HG03520 (cell line): ENCODE data around the gene TRPM2.

Experiments
- ATAC-seq: cut with Tn5 transposase; IDR thresholded peaks from one replicate; pipeline ENCODE4 v1.9.1; 2021; ENCODE audit warnings: mild to moderate bottlenecking, moderate library complexity; ENCODE audit not compliant: unreplicated experiment

The TRPM2 gene

DNA sequence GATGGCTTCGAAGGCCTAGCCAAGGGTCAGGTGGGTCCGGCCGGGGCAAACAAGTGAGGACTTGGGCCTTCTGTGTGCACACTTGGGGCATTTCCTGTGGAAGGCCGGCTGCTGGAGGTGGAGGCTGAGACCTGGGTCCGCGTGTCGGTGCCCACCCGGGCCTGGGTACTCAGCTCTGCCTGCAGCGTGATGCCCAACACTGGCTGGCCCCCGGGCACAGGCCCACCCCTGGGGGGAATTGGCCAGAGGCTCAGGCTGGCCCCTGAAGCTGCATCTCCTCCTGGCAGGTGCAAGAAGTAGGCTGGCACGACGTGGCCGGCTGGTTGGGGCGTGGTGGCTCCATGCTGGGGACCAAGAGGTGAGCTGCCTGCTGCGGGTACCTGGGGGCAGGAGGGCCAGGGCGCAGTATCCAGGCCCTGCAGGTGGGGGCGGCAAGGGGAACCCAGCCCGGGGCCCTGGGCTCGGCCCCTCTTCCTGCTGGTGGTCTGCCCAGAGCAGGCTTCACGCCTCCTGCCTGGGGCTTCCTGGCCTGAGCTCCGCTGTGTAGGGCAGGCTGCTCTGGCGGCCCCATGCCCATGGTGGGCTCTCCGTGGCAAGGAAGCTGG, 31.5 kb upstream of the TRPM2 start:
- no peak for ATAC-seq

DNA sequence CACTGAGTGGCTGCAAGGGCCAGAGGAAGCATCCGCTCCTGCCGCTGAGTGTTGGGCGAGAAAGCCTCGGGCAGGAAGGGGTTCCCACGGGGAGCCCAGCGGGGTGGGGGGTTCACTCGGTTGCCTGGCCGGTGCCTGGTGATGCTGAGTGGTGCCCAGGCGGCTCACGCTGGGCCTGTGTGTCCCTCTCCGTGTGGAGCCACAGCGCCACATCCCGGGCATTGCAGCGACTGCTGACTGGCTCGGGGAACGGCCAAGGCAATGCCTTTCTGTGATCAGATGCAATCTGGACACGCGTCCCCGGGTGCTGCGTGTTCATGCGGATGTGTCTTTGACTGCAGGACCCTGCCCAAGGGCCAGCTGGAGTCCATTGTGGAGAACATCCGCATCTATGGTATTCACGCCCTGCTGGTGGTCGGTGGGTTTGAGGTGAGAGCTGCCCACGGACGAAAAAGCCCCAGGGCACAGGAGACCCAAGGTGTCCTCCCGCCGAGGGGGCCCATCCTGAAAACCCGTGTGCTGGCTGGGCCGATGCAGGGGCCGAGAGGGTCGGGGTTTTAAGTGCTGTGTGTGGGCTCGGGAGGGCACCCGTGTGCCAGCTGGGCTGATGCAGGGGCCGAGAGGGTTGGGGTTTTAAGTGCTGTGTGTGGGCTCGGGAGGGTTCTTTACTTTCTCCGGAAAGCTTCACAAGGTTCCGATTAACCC, 30.6 kb upstream of the TRPM2 start:
- no peak for ATAC-seq

- ATAC-seq: no peak
Observed at GRCh38 chr21:44323591-44323990, 29.8 kb upstream of the TRPM2 start.

GRCh38 chr21:44324106-44324853, 29.1 kb upstream of the TRPM2 start:
- no peak for ATAC-seq

DNA sequence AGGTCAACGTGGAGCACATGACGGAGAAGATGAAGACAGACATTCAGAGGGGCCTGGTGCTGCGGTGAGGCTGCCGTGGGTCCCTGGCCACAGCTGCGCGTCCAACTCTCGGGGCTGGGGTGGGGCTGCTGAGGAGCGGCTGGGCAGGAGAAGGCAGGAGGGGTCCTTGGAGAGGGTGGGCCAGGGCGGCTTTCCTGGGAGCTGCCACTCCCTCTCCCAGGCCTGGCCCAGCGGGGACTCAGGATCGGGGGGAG, 28.6 kb upstream of the TRPM2 start:
- ATAC-seq: no peak

DNA sequence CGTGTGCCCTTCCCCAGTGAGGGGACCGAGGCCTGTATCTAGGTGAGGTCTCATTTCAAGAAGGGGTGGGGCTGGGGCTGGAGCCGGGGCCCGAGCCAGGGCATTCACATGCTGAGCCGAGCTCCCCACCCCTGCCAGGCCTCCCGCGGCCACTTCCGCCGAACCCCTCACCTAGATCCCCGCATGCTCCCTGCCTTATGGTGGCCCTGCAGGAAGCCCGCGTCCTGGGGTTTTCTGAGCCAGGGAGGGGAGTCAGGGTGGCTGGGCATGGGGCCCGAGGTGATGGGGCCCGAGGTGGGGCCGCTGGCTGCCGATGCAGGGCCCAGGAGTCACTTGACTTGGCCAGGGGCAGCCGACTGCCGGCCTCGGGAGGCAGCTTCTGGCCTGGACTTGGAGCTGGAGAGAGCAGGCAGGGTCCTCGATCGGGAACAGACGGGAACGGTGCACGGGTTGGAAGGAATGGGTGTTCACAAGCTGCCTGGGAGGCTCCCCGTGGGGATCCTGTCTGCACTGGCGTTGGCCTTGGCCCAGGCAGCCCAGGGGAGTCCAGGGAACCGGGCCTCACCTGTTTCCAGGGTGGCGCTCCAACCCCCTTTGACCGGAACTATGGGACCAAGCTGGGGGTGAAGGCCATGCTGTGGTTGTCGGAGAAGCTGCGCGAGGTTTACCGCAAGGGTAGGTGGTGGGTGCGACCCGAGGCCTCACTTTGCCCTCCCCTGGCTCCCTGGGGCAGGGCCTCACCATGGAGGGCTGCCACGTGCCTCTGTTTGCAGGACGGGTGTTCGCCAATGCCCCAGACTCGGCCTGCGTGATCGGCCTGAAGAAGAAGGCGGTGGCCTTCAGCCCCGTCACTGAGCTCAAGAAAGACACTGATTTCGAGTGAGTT, 27.8 kb upstream of the TRPM2 start:
- no peak for ATAC-seq

GRCh38 chr21:44326272-44326647, 27.2 kb upstream of the TRPM2 start:
- no peak for ATAC-seq

GRCh38 chr21:44326716-44327602, 26.5 kb upstream of the TRPM2 start:
- no peak for ATAC-seq

DNA sequence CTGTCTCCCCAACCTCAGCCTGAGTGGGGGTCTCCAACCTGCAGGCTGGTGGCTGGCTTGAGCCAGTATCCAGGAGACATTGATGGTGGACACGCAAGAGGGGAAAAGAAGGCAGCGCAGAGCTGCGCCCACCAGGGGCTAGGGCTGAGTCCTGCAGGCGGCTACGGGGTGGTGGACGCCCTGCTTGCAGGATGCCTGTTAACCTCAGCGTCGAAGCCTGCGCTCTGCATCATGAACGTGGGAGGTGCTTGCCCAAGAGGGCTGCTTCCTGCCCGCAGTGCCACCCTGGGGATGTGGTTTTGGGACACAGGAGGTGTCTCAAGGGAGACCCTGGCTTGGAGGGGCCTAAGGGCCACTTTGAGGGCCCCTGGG, 25.8 kb upstream of the TRPM2 start:
- no peak for ATAC-seq

DNA sequence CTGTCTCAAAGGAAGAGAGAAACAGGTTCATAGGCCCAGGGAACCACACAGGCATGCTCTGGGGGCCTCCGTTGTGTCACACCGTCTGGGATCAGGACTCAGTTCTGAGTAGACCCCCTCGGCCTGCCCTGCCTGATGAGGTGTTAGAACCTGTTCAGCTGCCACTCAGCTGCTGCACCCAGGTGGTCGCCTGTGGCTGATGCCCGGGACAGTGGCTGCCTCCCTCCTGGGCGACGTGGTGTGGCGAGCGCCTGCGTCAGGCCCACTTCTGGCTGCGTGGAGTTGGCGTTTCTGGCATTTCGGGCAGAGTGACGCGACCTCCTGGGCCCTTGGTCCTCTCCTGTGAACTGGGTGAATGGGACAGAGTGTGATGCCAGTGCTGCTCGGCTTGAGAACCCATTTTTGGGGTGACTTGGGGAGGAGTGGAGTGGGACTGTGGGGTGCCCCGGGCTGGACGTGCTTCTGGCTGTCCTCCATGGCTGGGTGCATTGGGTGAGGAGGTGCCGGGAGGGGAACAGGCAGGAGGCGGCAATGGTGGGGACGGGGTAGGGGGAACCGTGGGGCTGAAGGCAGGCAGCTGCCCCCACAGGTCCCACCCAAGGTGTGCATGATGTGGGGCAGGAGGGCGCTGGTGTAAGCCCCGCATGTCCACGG, 25.1 kb upstream of the TRPM2 start:
- no peak for ATAC-seq

GRCh38 chr21:44329086-44329889, 24.1 kb upstream of the TRPM2 start:
- no peak for ATAC-seq

DNA sequence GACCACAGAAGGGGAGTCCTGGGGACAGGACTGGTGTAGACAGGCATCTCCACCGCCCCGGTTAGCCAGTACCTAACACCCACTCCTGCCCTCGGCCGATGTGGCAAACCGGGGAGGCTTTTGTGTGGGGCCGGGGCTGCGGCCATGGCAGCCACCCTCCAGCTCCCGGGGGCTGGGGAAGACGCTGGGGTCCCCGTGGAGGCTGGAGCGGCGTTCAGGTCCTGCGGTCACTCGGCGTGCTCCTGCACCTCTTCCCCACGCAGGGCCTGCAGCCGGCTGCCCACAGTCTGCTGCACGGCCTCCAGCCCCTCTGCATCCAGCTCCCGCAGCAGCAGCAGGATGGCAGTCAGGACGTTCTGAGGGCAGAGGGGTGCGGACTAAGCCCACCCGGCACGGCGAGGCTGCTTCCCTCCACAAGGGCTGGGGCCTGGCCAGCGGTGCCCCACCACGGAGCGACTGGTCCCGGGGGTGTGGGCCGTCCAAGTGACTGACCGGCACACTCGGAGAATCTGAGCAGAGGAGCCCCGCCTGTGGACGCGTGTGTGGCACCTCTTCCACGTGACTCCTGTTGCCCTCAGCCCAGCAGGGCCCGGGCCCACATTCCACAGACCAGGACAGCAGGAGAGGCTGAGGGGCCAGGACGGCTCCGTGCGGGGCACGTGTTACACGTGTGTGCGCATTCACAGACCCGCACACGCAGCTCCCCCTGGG, 23.3 kb upstream of the TRPM2 start:
- ATAC-seq: no peak

- no peak for ATAC-seq
Observed at GRCh38 chr21:44330698-44331097, 22.7 kb upstream of the TRPM2 start.

DNA sequence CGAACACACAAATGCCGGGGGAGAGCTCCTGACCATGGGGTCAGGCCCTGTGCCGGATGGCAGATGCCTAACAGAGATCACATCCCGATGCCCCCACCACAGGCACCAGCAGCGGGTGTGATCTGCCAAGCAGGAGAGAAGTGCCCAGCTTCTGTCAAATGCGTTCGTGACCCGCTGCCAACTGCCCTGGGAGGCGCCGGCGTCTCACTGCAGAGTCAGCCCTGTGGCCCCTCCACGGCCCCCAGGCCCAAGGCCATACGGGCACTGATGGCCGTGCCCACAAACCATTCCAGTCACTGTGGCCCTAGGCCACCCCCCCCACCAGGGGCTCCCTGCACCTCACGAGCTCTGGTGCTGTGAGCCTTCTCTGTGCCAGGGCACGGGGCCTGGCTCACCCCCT, 22.2 kb upstream of the TRPM2 start:
- ATAC-seq: no peak

DNA sequence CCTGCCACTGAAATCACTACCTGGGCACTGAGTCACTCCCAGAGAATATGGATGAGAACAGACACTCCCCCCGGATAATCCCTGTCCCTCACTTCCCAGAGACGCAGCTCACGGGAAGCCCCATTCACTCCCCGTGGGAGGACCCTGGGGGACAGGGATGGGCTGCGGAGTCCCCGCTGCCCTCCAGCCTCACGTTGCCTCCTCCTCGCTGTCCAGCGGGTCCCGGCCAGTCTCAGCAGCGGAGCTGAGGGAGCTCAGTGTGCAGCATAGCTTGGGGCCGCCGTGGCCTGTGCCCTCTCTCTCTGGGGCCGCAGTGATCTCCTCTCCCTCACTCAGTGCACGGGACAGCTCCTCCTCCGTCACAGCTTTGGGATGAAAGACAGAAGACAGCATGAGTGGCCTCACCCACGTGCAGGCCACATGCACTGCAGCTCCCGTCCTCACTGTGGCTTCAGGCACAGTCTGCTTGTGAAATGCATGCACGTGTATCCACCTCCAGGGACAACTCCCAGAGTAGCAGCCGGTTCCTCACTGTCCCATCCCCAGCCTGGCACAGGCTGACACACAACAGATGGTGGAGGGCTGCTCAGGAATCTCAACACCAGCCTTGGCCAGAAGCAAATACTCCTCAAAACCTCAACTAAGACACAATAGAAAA, 21.6 kb upstream of the TRPM2 start:
- no peak for ATAC-seq

GRCh38 chr21:44332383-44332782, 21.0 kb upstream of the TRPM2 start:
- ATAC-seq: no peak

- no peak for ATAC-seq
Observed at GRCh38 chr21:44332965-44333364, 20.5 kb upstream of the TRPM2 start.
